Measurements from ENCODE around the gene USP12.
A peak's percentile ranks its signal among the peaks of the same experiment; 100 is the strongest.
"Not testable (repeated sequence)": the region's sequence is repeated elsewhere in the genome, so short reads cannot be mapped to it uniquely, and the experiment has no call there.

USP12 gene

GRCh38 chr13:27149702-27150101 is 21.9 kb downstream of the USP12 start:
- DNase-seq = no peak

GRCh38 chr13:27148900-27149299 is 22.7 kb downstream of the USP12 start:
- DNase-seq = no peak

GRCh38 chr13:27147530-27148170 is 24.0 kb downstream of the USP12 start:
- peak; percentile 28 for DNase-seq

GRCh38 chr13:27141746-27142145 is 29.9 kb downstream of the USP12 start:
- no peak for DNase-seq

- DNase-seq = not testable (repeated sequence)
Measured at GRCh38 chr13:27141159-27141558, 30.5 kb downstream of the USP12 start.

GRCh38 chr13:27140060-27140459 is 31.6 kb downstream of the USP12 start:
- no peak for DNase-seq

- DNase-seq = no peak
Measured at GRCh38 chr13:27139565-27139964, 32.0 kb downstream of the USP12 start.

- DNase-seq = no peak
Measured at GRCh38 chr13:27138457-27139093, 33.0 kb downstream of the USP12 start.

- DNase-seq = no peak
Measured at GRCh38 chr13:27137759-27138158, 33.9 kb downstream of the USP12 start.

- no peak for DNase-seq
Measured at GRCh38 chr13:27135023-27135422, 36.6 kb downstream of the USP12 start.

- DNase-seq = no peak
Measured at GRCh38 chr13:27133889-27134288, 37.7 kb downstream of the USP12 start.

- DNase-seq = no peak
Measured at GRCh38 chr13:27132538-27132937, 39.1 kb downstream of the USP12 start.

GRCh38 chr13:27131906-27132305 is 39.7 kb downstream of the USP12 start:
- DNase-seq = no peak

- peak; percentile 83 for DNase-seq
Measured at GRCh38 chr13:27130979-27131623, 40.5 kb downstream of the USP12 start.

GRCh38 chr13:27130223-27130978 is 41.2 kb downstream of the USP12 start:
- no peak for DNase-seq

GRCh38 chr13:27128825-27129627 is 42.6 kb downstream of the USP12 start:
- DNase-seq = no peak

- no peak for DNase-seq
Measured at GRCh38 chr13:27126859-27127258, 44.8 kb downstream of the USP12 start.

- no peak for DNase-seq
Measured at GRCh38 chr13:27125357-27126282, 46.0 kb downstream of the USP12 start.

GRCh38 chr13:27124571-27124970 is 47.0 kb downstream of the USP12 start:
- no peak for DNase-seq

GRCh38 chr13:27123445-27123844 is 48.2 kb downstream of the USP12 start:
- DNase-seq = not testable (repeated sequence)

GRCh38 chr13:27122036-27122435 is 49.6 kb downstream of the USP12 start:
- no peak for DNase-seq

GRCh38 chr13:27120811-27121210 is 50.8 kb downstream of the USP12 start:
- no peak for DNase-seq

Measured in CD4-positive, alpha-beta T cell treated with Interleukin-21 for 1 hour (primary cell).